ENCODE data around the gene PICALM. TPM values are rescaled to one million over a fixed set of nuclear protein-coding genes. Genes with fewer than 3 reads are reported as not detected.

PICALM gene
- total RNA-seq, 3 donors from 2014 or later (not counting 1 experiment from before 2014, with no cell fraction given), result 262 to 291 (median 285) TPM

DNA sequence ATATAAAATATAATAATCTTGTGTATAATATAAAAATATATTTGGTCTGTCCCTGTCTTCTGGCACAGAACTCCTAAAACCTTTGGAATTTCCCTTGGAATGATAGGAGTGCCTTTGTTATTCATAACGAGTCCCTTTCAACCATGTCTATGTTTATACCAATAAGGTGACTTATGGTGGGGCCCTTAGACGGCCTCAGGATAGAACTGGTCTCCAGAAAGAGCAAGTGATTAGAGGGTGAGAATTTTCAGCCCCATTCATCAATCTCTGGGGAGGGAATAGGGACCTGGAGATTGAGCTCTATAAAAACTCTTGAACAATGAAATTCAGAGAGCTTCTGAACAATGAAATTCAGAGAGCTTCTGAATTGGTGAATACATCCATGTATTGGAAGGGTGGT lies 18.4 kb upstream of the PICALM start:
- DNase-seq (no peak), ATAC-seq (no peak)
- Histone ChIP-seq H3K27ac (ENCODE audit: low read length) (no peak overlapping the region), H3K4me3 (ENCODE audit: low read length) (no peak overlapping the region), H3K36me3 (ENCODE audit: control insufficient read depth, insufficient read depth, low read length) (no peaks in the 10 kb centered on the region), H3K27me3 (ENCODE audit: control insufficient read depth, insufficient read depth, low read length) (no peaks in the 10 kb centered on the region), H3K4me1 (ENCODE audit: control insufficient read depth, insufficient read depth, low read length) (no peaks in the 10 kb centered on the region), H3K9me3 (ENCODE audit: control insufficient read depth, insufficient read depth, low read length) (no peaks in the 10 kb centered on the region)
- TF ChIP-seq, protein P1, sequence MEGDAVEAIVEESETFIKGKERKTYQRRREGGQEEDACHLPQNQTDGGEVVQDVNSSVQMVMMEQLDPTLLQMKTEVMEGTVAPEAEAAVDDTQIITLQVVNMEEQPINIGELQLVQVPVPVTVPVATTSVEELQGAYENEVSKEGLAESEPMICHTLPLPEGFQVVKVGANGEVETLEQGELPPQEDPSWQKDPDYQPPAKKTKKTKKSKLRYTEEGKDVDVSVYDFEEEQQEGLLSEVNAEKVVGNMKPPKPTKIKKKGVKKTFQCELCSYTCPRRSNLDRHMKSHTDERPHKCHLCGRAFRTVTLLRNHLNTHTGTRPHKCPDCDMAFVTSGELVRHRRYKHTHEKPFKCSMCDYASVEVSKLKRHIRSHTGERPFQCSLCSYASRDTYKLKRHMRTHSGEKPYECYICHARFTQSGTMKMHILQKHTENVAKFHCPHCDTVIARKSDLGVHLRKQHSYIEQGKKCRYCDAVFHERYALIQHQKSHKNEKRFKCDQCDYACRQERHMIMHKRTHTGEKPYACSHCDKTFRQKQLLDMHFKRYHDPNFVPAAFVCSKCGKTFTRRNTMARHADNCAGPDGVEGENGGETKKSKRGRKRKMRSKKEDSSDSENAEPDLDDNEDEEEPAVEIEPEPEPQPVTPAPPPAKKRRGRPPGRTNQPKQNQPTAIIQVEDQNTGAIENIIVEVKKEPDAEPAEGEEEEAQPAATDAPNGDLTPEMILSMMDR (IDR thresholded peaks at IDR 0.05), result no peak
- Mint-ChIP-seq H3K36me3 (no peaks in the 10 kb centered on the region), H3K27ac (no peak overlapping the region), H3K27me3 (ENCODE audit: low read depth in 2 of 2) (peaks cover 0 to 9% of the 10 kb centered on the region in 2 donors), H3K4me1 (no peaks in the 10 kb centered on the region), H3K9me3 (no peaks in the 10 kb centered on the region), H3K4me3 (no peak overlapping the region)
- WGBS (ENCODE audit: insufficient coverage), result no CpG with 5 or more reads among the region's 2 CpGs
- intact Hi-C loops (cut with micrococcal nuclease), result no loop called here

DNA sequence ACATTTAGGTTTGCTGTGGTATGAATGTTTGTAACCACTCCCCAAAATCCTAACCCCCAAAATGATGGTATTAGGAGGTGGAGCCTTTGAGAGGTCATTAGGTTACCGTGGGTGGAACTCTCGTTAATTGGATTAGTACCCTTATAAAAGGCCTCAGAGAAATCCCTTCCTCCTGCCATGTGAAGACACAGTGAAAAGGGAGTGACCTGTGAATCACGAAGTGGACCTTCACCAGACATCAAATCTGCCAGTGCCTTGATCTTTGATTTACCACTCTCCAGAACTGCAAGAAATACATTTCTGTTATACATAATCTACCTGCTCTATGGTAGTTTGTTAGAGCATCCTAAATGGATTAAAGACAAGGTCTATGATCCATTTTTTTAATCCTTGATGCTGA lies 12.6 kb upstream of the PICALM start:
- Mint-ChIP-seq H3K4me3 (no peak overlapping the region), H3K4me1 (no peaks in the 10 kb centered on the region), H3K9me3 (no peaks in the 10 kb centered on the region), H3K27ac (no peak overlapping the region), H3K27me3 (ENCODE audit: low read depth in 2 of 2) (peaks cover 0 to 3% of the 10 kb centered on the region in 2 donors), H3K36me3 (no peaks in the 10 kb centered on the region)
- DNase-seq (no peak), ATAC-seq (no peak)
- no peak overlapping the region for H3K27ac ChIP-seq (ENCODE audit: low read length)
- no peaks in the 10 kb centered on the region for H3K4me1 ChIP-seq (ENCODE audit: control insufficient read depth, insufficient read depth, low read length)
- TF ChIP-seq, protein P1 (IDR thresholded peaks at IDR 0.05), result no peak
- H3K4me3 ChIP-seq (ENCODE audit: low read length), result no peak overlapping the region
- no peaks in the 10 kb centered on the region for H3K9me3 ChIP-seq (ENCODE audit: control insufficient read depth, insufficient read depth, low read length)
- no peaks in the 10 kb centered on the region for H3K27me3 ChIP-seq (ENCODE audit: control insufficient read depth, insufficient read depth, low read length)
- intact Hi-C loops (cut with micrococcal nuclease), result no loop called here
- no peaks in the 10 kb centered on the region for H3K36me3 ChIP-seq (ENCODE audit: control insufficient read depth, insufficient read depth, low read length)
- WGBS (ENCODE audit: insufficient coverage), result no CpG with 5 or more reads among the region's 3 CpGs

DNA sequence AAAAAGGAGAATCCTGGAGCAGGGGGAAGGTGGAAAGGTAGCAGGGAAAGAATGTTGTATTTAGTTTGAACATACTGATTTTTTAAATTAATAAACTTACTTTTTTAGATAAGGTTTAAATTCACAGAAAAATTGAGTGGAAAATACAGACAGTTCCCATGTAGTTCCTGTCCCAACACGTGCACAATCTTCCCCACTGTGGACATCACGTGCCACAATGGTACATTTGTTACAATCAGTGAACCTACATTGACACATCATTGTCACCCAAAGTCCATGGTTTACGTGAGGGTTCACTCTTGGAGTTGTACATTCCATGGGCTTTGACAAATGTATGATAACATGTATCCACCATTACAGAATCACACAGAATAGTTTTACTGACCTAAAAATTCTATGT lies 10.5 kb upstream of the PICALM start:
- intact Hi-C loops (cut with micrococcal nuclease), result no loop called here
- no peak overlapping the region for H3K4me3 ChIP-seq (ENCODE audit: low read length)
- ATAC-seq (no peak), DNase-seq (no peak)
- no peak overlapping the region for H3K27ac ChIP-seq (ENCODE audit: low read length)
- no peak overlapping the region for H3K27ac Mint-ChIP-seq
- no peaks in the 10 kb centered on the region for H3K36me3 ChIP-seq (ENCODE audit: control insufficient read depth, insufficient read depth, low read length)
- WGBS (ENCODE audit: insufficient coverage), result 91% methylated on average over 3 of the region's 3 CpGs
- no peaks in the 10 kb centered on the region for H3K27me3 Mint-ChIP-seq (ENCODE audit: low read depth in 2 of 2)
- no peaks in the 10 kb centered on the region for H3K4me1 Mint-ChIP-seq
- H3K4me1 ChIP-seq (ENCODE audit: control insufficient read depth, insufficient read depth, low read length), result no peaks in the 10 kb centered on the region
- no peaks in the 10 kb centered on the region for H3K9me3 ChIP-seq (ENCODE audit: control insufficient read depth, insufficient read depth, low read length)
- H3K4me3 Mint-ChIP-seq, result no peak overlapping the region
- H3K9me3 Mint-ChIP-seq, result no peaks in the 10 kb centered on the region
- no peaks in the 10 kb centered on the region for H3K36me3 Mint-ChIP-seq
- TF ChIP-seq, protein P1 (IDR thresholded peaks at IDR 0.05), result no peak
- no peaks in the 10 kb centered on the region for H3K27me3 ChIP-seq (ENCODE audit: control insufficient read depth, insufficient read depth, low read length)

DNA sequence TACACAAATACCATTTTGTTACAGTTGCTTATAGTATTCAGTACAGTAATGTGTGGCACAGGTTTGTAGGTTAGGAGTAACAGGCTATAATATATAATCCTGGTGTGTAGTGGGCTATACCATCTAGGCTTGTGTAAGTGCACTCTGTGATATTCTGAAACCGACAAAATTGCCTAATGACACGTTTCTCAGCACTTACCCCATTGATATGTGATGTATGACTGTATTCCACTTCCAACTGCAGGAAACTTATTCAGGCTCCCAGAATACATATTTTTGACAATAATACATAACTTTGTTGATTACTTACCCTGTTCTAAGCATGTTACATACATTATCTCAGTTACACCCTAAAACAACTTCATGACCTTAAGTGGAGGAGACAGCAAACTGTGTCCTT lies 5.1 kb upstream of the PICALM start:
- Mint-ChIP-seq H3K27me3 (ENCODE audit: low read depth in 2 of 2) (no peaks in the 10 kb centered on the region), H3K9me3 (no peaks in the 10 kb centered on the region), H3K36me3 (no peaks in the 10 kb centered on the region), H3K4me3 (no peak overlapping the region), H3K27ac (no peak overlapping the region), H3K4me1 (peaks cover 7 to 9% of the 10 kb centered on the region in 2 donors)
- no peak overlapping the region for H3K4me3 ChIP-seq (ENCODE audit: low read length)
- DNase-seq, result no peak
- H3K4me1 ChIP-seq (ENCODE audit: control insufficient read depth, insufficient read depth, low read length), result peaks cover 7% of the 10 kb centered on the region
- intact Hi-C loops (cut with micrococcal nuclease), result no loop called here
- H3K36me3 ChIP-seq (ENCODE audit: control insufficient read depth, insufficient read depth, low read length), result no peaks in the 10 kb centered on the region
- WGBS (ENCODE audit: insufficient coverage), result 88% methylated on average over 2 of the region's 2 CpGs
- H3K27me3 ChIP-seq (ENCODE audit: control insufficient read depth, insufficient read depth, low read length), result no peaks in the 10 kb centered on the region
- ATAC-seq, result no peak
- TF ChIP-seq, protein P1 (IDR thresholded peaks at IDR 0.05), result no peak
- H3K9me3 ChIP-seq (ENCODE audit: control insufficient read depth, insufficient read depth, low read length), result no peaks in the 10 kb centered on the region
- no peak overlapping the region for H3K27ac ChIP-seq (ENCODE audit: low read length)
